HUES48 (cell line): Measurements from ENCODE around the gene MARCHF10.
"Not testable (repeated sequence)": the region's sequence is repeated elsewhere in the genome, so short reads cannot be mapped to it uniquely, and the experiment has no call there.

Experiments
- H3K27ac ChIP-seq: one replicate; pipeline ENCODE4 v1.7.0; 2013; ENCODE audit warnings: low read depth, low read length, inconsistent platforms
- H3K27me3 ChIP-seq: 2 replicates; pipeline ENCODE4 v1.6.1; 2013; ENCODE audit warnings: mild to moderate bottlenecking, low read length; ENCODE audit not compliant: control insufficient read depth, insufficient read depth
- H3K36me3 ChIP-seq: 2 replicates; pipeline ENCODE4 v1.6.1; 2013; ENCODE audit warnings: low read length; ENCODE audit not compliant: control insufficient read depth, insufficient read depth
- H3K4me1 ChIP-seq: 2 replicates; pipeline ENCODE4 v1.6.1; 2013; ENCODE audit warnings: mild to moderate bottlenecking, low read length; ENCODE audit not compliant: control insufficient read depth, insufficient read depth
- H3K4me3 ChIP-seq: 2 replicates; pipeline ENCODE4 v1.5.1; 2013; ENCODE audit warnings: mild to moderate bottlenecking, low read depth, low read length
- H3K9ac ChIP-seq: 2 replicates; pipeline ENCODE4 v1.6.1; 2013; ENCODE audit warnings: mild to moderate bottlenecking, low read depth, low read length, moderate library complexity
- H3K9me3 ChIP-seq: 2 replicates; pipeline ENCODE4 v1.6.1; 2013; ENCODE audit warnings: low read length; ENCODE audit not compliant: control insufficient read depth, insufficient read depth

MARCHF10 gene

DNA sequence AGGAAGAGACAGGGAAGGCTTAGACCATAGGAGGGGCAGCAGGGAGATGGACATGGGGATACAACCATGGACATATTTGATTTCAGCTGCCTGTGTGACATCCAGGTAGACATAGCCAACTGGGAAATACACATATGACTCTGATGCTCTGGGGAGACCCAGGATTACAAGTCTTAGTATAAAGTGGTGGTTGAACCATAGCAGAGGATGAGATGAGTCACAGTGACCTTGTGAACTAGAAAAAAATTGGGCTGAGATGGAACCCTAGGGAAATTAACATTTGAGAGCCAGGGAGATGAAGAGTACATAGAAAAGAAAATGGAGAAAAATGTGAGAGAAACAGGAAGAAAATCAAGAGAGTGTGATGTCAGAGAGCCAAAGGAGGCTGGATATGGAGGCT is 10.2 kb downstream of the MARCHF10 start:
- Histone ChIP-seq H3K4me3 (no peak overlapping the region), H3K9ac (no peak overlapping the region), H3K27ac (no peak overlapping the region), H3K4me1 (no peaks in the 10 kb centered on the region), H3K9me3 (no peaks in the 10 kb centered on the region), H3K36me3 (no peaks in the 10 kb centered on the region), H3K27me3 (no peaks in the 10 kb centered on the region)

DNA sequence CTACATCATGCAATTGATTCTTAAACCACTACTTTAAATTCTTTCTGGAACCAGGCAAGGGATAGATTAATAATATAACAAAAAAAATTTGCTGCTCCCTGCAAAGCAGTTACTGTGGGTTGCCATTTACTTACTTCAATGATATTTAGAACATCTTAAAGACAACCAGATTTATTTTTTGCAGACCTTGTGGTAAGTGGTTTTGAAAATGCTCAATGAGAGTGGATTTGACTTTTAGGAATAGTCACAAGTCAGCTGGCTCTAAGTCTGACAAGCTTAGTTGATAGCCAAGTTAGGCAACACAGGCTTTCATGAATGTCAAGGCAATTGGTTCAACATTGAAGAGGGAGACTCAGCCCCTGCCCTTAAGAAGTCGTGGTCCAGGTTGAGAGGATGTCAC is 11.8 kb downstream of the MARCHF10 start:
- Histone ChIP-seq H3K9me3 (no peaks in the 10 kb centered on the region), H3K4me3 (no peak overlapping the region), H3K27ac (no peak overlapping the region), H3K36me3 (no peaks in the 10 kb centered on the region), H3K4me1 (no peaks in the 10 kb centered on the region), H3K27me3 (no peaks in the 10 kb centered on the region), H3K9ac (no peak overlapping the region)

DNA sequence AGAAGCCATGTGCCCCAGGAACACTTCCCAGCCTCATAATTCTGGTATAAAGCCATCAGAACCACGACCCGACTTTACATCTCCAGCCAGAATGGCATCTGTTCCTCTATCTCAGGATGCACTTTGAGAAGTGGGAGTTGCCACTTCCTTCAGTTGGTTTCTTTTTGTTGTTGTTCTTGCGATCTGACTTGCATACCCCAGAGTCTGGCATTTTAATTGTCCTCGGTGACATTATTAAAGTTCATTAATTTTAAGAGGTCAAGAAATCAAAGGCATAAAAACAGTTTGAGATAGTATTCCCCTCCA is 13.5 kb downstream of the MARCHF10 start:
- H3K9ac ChIP-seq: no peak overlapping the region
- H3K4me1 ChIP-seq: no peaks in the 10 kb centered on the region

DNA sequence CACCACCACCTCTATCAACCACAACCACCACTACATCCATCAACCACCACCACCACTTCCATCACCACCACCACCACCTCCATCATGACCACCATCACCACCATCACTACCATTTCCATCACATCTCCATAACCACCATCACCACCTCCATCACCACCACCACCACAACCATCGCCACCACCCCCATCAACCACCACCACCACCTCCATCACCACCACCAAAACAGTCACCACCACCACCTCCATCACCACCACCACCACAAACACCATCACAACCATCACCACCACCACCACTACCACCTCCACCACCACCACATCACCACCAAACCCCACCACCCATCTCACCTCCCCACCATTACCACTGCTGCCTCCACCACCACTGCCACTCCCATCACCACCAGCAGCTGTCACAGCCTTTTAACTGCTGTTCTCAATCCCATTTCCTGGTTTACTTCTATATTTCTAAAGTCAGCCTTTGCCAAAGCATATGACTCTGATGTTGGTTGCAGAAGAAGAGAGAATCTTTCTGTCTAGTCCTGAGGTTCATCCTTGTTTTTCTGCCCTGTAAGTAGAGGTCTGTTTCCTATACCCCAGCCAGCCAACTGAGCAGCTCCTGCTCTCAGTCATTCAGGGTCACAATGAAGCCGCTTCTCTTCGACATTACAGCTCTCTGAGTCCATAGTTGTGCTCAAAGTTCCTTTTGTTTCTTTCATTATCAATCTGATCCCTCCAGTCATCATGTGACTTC is 14.0 kb downstream of the MARCHF10 start:
- Histone ChIP-seq H3K27ac (no peak overlapping the region), H3K36me3 (no peaks in the 10 kb centered on the region), H3K27me3 (no peaks in the 10 kb centered on the region), H3K4me3 (no peak overlapping the region), H3K9ac (no peak overlapping the region), H3K4me1 (no peaks in the 10 kb centered on the region), H3K9me3 (no peaks in the 10 kb centered on the region)

More for the DNA sequence above, 13.5 kb downstream of the MARCHF10 start:
- Histone ChIP-seq H3K27me3 (no peaks in the 10 kb centered on the region), H3K4me3 (no peak overlapping the region), H3K27ac (no peak overlapping the region), H3K36me3 (no peaks in the 10 kb centered on the region), H3K9me3 (no peaks in the 10 kb centered on the region)

DNA sequence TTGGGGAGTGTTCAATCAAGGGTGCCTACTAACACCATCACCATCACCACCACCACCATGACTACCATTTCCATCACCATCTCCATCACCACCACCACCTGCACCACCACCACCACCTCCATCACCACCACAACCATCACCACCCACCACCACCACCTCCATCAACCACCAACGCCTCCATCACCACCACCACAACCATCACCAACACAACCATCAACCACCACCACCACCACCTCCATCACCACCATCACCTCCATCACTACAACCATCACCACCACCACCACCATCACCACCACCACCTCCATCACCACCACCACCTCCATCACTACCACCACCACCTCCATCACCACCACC is 15.7 kb downstream of the MARCHF10 start:
- Histone ChIP-seq H3K4me1 (no peaks in the 10 kb centered on the region), H3K36me3 (no peaks in the 10 kb centered on the region), H3K9me3 (no peaks in the 10 kb centered on the region), H3K9ac (no peak overlapping the region), H3K27ac (no peak overlapping the region), H3K27me3 (no peaks in the 10 kb centered on the region), H3K4me3 (no peak overlapping the region)

DNA sequence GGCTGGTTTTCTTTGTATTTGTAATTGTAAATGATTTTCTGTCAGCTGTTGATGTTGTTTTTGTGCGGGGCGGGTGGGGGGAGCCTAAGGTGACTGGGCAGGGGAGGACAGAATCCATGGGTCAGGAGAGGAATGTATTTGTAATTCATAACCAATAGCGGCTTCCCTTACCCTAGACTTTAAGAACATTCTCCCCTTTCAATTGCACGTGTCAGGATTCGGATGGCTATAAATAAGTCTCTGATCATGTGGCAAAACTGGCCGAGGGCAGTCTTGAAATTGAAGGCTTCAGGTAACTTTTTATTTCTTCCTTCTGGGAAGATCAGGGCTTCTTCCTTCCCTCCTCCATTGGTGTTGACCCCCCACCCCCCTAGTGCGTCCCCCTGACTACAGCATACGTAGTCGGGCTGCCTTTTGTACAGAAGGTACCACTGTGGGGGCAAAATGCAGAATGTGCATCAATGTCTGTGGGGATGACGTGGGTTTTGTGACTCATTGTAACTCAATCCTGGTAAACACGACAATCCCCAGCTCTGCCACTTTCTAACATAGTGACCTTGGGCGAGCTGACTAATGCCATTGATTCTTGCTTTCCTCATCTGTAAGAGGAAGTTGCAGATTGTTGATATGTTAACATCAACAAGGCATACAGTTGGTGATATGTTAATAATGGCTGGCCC is 16.2 kb downstream of the MARCHF10 start:
- no peaks in the 10 kb centered on the region for H3K27me3 ChIP-seq
- H3K27ac ChIP-seq: no peak overlapping the region
- H3K9me3 ChIP-seq: no peaks in the 10 kb centered on the region
- no peak overlapping the region for H3K4me3 ChIP-seq
- H3K4me1 ChIP-seq: no peaks in the 10 kb centered on the region
- no peaks in the 10 kb centered on the region for H3K36me3 ChIP-seq
- no peak overlapping the region for H3K9ac ChIP-seq

DNA sequence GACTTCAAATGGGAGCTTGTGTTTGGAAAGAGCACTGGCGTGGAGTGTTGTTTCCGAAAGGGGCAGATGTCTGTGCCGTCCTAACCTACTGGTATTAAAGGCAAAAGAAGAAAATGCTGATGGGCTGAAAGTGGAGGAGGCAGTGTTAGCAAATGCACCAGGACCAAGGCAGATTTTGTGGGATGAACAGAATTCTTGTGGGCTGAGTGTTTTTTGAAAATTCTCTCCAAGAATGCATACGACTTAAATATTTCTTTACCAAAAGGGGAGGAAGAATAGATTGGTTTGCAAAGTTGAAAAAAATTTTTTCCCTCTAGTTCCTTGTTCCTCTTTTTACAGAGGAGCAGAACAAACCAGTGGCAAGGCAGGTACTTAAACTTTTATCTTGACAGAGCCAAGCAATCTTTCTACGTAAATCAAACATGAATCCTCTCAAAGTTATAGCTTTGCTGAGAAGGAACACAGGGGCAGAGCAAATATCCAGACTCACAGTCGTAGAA is 16.8 kb downstream of the MARCHF10 start:
- Histone ChIP-seq H3K9me3 (no peaks in the 10 kb centered on the region), H3K27me3 (no peaks in the 10 kb centered on the region), H3K27ac (no peak overlapping the region), H3K4me1 (no peaks in the 10 kb centered on the region), H3K4me3 (no peak overlapping the region), H3K36me3 (no peaks in the 10 kb centered on the region), H3K9ac (no peak overlapping the region)

DNA sequence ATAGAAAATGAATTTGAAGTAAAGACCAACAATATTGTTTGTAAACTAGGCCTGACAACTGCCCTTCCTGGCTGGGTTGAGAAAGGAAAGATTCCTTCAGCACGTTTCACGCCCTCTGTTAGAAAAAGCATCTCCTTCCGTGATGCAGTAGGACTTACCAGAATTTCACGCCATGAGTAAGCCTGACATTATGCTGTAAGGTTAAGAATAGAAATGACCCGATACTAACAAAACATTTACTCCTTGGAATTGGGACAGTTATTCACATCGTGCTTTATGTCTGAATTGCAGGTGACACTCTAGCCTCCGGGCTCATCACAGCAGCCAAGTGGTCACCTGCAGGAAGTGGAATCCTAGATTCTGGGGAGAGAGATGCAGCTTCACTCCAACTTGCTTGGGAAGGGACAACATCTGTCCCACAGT is 17.5 kb downstream of the MARCHF10 start:
- no peaks in the 10 kb centered on the region for H3K4me1 ChIP-seq
- H3K4me3 ChIP-seq: no peak overlapping the region
- no peak overlapping the region for H3K9ac ChIP-seq
- H3K27me3 ChIP-seq: no peaks in the 10 kb centered on the region
- H3K36me3 ChIP-seq: no peaks in the 10 kb centered on the region
- no peaks in the 10 kb centered on the region for H3K9me3 ChIP-seq
- H3K27ac ChIP-seq: no peak overlapping the region

DNA sequence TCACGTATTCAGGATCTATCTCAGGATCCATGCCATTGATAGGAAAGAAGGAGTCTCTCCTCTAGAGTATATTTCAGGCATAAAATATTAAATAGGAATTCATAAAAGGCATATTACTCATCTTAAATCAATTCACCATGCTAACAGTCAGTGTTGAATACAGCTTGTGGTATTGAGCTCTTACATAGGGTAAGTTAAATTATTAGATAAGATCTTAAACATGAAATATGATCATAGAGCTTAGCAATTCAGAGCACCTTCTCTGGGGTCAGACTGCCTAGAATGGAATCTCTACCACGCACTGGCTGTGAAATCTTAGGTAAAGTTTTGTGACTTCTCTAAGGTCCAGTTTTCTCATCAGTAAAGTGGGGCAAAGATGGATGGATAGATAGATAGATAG is 20.7 kb downstream of the MARCHF10 start:
- Histone ChIP-seq H3K4me3 (no peak overlapping the region), H3K9ac (no peak overlapping the region), H3K9me3 (no peaks in the 10 kb centered on the region), H3K4me1 (no peaks in the 10 kb centered on the region), H3K27ac (no peak overlapping the region), H3K36me3 (no peaks in the 10 kb centered on the region), H3K27me3 (no peaks in the 10 kb centered on the region)

DNA sequence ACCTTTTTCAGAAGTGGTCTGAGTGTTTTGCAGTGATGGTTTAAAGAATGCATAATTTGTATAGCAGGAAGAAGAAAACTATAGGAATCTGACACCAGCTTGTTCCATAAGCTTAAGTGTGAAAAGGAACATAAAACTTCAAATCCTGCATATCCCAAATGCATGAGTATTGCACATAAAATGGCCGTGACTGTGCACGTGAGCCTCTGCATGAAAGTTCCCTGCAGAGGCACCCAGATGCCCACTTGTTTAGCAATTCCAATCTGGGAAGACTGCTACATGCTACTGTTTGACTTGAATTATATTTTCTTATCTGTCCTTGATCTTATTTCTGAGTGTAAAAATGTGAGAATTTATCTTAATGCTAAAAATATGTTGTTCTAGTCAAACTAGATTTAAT is 21.5 kb downstream of the MARCHF10 start:
- Histone ChIP-seq H3K36me3 (no peaks in the 10 kb centered on the region), H3K27ac (no peak overlapping the region), H3K9ac (no peak overlapping the region), H3K4me1 (no peaks in the 10 kb centered on the region), H3K27me3 (no peaks in the 10 kb centered on the region), H3K9me3 (no peaks in the 10 kb centered on the region), H3K4me3 (no peak overlapping the region)

DNA sequence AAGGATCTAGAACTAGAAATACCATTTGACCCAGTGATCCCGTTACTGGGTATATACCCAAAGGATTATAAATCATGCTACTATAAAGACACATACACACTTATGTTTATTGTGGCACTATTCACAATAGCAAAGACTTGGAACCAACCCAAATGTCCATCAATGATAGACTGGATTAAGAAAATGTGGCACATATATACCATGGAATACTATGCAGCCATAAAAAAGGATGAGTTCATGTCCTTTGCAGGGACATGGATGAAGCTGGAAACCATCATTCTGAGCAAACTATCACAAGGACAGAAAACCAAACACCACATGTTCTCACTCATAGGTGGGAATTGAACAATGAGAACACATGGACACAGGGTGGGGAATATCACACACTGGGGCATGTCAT is 22.1 kb downstream of the MARCHF10 start:
- H3K36me3 ChIP-seq, H3K9ac ChIP-seq, H3K27ac ChIP-seq, H3K4me1 ChIP-seq, H3K9me3 ChIP-seq, H3K4me3 ChIP-seq, H3K27me3 ChIP-seq: not testable (repeated sequence)
